HuH-7.5 (cell line): Measurements from ENCODE around the gene GKN1.
"Not testable (repeated sequence)": the region's sequence is repeated elsewhere in the genome, so short reads cannot be mapped to it uniquely, and the experiment has no call there.

Experiments
- DNase-seq: peaks from one replicate; pipeline ENCODE4 v3.0.0; 2011; ENCODE audit warnings: low spot score

GKN1 gene

DNA sequence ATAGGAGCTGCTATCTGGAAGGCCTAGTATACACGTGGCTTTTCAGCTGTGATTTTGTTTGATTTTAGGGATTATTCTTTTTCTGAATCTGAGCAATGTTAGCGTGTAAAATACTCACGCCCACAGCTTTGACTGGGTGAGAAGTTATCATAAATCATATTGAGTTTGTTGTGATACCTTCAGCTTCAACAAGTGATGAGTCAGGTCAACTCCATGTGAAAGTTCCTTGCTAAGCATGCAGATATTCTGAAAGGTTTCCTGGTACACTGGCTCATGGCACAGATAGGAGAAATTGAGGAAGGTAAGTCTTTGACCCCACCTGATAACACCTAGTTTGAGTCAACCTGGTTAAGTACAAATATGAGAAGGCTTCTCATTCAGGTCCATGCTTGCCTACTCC, at the start of gene GKN1:
GKN1 (plus strand) TSS at position 386 of the 400 bp plus-strand sequence. CDS start 42 bp downstream, outside the sequence.
- no peak for DNase-seq

DNA sequence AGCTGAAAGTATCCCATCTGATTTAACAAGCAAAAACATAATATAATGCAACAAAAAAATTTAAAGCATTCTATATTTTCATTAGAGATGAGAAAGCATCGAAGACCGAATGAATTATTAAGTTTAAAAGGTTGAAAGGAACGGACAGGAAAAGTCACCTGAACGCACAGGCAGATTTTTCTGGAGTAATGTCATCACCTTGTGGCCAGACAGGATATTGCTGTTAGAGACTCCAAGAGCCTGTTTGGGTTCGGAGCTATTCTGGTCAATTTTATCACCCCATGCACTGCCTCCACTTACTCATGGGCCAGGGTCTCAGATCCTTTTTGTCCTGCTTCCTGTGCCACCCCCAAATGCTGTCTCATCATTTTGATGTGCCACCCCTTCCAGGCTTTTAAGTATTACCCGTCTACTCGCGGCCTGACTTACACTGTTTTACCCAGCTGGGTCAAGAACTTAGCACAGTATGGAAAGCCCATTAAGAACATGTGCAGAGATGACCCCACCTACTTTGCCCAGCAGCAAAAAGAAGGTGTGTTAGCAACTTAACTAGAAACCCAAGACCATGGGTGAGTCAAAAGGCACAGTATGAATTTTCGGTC, 49.0 kb upstream of the GKN1 start:
- DNase-seq, result peak; percentile 18

DNA sequence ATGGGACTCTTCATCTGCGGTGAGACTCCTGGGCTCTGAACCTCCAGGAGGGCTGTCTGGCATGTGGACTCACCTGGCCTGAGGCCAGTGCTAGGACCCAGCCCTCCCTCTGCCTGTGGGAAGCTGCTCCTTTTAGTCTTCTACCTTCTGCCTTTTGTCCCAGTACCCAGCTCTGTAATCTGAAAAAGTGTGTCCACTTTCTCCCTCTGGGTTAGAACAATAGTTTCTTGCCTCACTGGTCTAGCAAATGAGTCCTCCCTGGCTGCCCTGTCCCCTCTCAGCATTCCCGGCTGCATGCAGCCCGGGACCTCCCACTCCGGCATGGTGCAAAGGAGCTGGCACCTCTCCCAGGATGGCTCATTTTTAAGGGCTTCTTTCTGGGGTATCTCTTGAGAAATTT, 47.6 kb upstream of the GKN1 start:
- DNase-seq, result no peak

GRCh38 chr2:68931149-68931711, 43.2 kb upstream of the GKN1 start:
- DNase-seq, result no peak

DNA sequence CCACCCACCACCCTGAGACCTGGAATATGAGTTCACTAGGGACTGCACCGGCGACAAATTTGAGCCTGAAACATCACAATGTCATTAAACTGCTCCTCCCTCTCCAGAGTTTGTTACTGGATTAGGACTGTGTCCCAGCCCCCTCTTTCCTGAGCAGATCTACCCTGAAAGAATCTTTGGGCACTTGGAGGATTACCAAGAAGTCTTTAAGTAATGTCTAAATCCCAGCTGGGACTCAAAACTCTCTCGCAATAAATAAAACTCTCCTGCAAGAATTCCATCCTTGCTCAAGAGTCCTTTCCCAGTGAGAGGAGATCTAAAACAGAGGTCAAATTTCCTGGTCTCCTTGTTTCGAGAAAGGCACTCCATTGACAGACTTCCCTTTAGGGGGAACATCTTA, 42.6 kb upstream of the GKN1 start:
- no peak for DNase-seq

DNA sequence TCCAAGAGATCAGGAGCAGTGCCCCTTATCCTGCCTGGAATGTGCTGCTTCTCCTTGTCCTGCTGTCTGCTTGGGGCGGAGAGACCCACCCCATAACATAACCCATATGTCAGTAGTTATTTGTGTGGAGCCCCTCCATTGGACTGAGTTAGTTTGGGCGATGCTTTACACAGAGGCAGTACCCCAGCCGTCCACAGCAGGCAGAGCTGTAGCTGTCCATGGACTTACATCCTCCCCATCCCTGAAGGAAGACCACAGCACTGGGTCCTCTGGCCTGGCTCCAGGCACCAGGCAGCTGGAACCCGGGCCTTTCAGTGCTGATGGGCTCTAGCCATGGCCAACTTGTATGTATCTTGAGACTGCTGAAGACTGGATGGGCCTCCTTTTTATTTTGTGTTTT, 42.0 kb upstream of the GKN1 start:
- DNase-seq, result no peak

- DNase-seq, result no peak
Observed at GRCh38 chr2:68934021-68934420, 40.4 kb upstream of the GKN1 start.

DNA sequence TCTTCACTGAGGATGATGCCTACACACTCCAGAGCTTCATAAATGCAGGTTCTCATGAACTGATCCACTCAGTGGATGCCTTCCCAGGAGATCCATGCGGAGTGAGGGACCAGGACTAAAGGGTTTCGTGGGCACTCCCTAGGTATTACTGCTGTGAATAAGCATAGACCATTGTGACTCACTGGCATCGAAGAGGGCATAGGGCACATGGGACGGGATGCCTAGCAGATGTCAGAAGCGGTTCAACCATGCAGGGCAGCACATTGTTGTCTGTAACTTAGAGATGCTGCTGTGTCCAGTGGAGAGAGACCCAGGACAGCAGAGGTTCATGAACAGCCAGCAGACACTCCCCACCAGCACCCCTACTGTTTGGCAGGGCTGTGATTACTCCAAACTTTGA, 39.0 kb upstream of the GKN1 start:
- DNase-seq, result no peak

DNA sequence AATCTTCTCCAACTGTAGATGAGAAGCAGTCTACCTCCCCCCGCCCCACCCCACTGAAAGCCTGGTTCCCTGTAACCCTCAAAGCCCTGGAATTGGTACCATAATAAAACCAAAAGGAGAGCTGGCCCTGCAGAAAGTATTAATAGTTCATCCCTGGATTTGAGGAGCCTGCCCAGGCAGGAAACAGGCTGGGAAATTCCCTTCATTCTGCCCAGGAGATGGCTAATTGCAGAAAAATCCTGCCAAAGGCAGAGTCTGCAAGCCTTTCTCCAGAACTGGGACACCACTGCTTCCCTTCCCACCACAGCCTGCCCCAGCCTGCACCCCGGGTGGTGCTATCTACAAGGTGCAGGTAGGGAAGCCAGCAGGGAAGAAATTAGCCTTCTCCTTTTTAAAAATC, 38.0 kb upstream of the GKN1 start:
- DNase-seq, result no peak

DNA sequence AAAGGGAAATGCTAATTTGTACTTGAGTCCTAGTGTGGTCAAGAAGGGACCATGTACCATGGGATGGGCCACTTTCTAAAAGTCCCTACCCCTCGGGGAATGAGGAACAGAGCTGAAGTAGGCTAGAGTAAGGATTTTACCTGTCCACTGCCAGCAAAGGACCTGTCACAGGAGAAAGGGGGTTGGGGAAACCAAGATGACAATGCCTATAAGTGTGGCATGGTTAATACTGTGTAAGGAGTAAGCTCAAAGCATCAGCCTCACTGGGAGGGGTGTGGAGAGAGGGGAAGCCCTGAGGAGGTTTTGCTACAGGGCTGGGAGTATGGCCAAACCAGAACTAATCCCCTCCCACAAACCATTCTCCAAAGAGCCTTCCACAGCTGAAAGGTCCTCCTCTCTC, 37.5 kb upstream of the GKN1 start:
- no peak for DNase-seq

- DNase-seq, result no peak
Observed at GRCh38 chr2:68937346-68938055, 36.9 kb upstream of the GKN1 start.

DNA sequence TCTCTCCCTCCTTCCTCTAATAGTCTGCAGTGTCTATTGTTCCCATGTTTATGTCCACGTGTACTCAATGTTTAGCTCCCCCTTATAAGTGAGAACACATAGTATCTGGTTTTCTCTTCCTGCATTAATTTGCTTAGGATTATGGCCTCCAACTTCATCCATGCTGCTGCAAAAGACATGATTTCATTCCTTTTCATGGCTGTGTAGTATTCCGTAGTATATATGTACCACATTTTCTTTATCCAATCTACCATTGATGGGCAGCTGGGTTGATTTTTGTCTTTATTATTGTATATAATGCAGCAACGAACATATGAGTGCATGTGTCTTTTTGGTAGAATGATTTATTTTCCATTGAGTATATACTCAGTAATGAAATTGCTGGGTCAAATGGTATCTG, 35.5 kb upstream of the GKN1 start:
- no peak for DNase-seq

- no peak for DNase-seq
Observed at GRCh38 chr2:68939962-68940361, 34.5 kb upstream of the GKN1 start.

- no peak for DNase-seq
Observed at GRCh38 chr2:68940369-68940768, 34.1 kb upstream of the GKN1 start.

- no peak for DNase-seq
Observed at GRCh38 chr2:68942827-68943226, 31.6 kb upstream of the GKN1 start.

- DNase-seq, result peak; percentile 22
Observed at GRCh38 chr2:68943581-68944568, 30.6 kb upstream of the GKN1 start.

DNA sequence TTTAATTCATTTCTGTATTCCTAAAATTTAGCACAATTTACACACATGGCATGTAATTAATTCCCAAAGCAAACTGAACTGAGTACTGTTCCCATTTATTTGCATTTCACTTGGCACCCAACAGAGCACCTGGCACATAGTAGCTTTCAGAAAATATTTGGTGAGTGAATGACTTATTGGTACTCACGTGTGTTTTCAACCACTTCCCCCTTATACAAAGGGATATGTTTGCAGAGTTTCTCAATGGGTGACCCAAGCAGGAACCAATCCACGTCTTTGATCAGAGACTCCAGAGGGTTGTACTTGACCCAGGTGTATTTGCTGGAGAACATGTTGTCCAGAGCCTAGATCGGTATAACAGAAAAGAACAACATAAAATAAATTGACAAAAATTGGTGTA, 28.3 kb upstream of the GKN1 start:
- no peak for DNase-seq

DNA sequence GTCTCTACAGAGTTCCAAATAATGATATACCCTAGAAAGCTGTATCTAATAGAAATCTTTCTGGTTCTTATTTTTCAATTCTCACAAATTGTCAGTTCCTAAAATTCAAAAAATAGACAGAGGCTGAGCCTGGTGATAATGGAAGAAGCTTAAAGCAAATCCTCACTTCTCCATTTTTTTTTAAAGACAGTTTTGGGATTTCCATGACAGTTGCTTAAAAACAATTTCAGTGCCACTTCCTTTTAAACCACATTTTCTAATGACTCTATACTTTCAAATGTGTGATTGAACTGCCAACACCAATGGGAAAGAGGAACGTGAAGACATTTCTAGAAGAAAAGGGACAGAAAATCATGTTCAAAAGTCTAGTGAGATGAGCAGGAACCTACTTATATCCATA, 25.7 kb upstream of the GKN1 start:
- DNase-seq, result no peak

DNA sequence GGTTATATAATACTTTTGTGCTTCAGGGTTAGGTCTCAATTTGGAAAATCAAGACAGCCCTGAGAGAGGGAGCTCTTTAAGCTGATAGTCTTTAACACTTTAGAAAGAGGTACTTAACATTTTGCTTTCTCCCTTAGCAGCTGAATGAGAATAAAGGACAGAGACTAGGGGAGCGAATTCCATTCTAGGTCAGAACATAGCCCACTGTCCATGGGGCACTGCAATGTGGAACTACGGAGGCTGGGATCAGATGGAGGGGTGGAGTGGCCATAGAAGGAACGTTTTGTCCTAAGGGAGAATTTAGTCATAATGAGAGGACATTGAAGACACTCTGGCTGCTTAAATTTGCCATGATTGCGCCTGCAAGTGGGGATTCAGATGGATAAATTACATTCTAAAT, 22.5 kb upstream of the GKN1 start:
- DNase-seq, result no peak

GRCh38 chr2:68952887-68953521, 21.4 kb upstream of the GKN1 start, which contains the start of gene GKN2:
Gene GKN2 (minus strand): TSS chr2:68952893. CDS start chr2:68952861, 32 bp downstream.
- no peak for DNase-seq

GRCh38 chr2:68955432-68955831, 19.0 kb upstream of the GKN1 start:
- DNase-seq, result not testable (repeated sequence)

GRCh38 chr2:68959001-68959400, 15.4 kb upstream of the GKN1 start:
- no peak for DNase-seq
